ENCODE measurements around the gene CBR3. TPM values are rescaled to one million over a fixed set of nuclear protein-coding genes. Genes with fewer than 3 reads are reported as not detected.
A peak's percentile ranks its signal among the peaks of the same experiment; 100 is the strongest.
"Not testable (repeated sequence)": the region's sequence is repeated elsewhere in the genome, so short reads cannot be mapped to it uniquely, and the experiment has no call there.

The CBR3 gene
- total RNA-seq, 4 donors from 2014 or later, result 0.80 to 2.9 (median 1.8) TPM

DNA sequence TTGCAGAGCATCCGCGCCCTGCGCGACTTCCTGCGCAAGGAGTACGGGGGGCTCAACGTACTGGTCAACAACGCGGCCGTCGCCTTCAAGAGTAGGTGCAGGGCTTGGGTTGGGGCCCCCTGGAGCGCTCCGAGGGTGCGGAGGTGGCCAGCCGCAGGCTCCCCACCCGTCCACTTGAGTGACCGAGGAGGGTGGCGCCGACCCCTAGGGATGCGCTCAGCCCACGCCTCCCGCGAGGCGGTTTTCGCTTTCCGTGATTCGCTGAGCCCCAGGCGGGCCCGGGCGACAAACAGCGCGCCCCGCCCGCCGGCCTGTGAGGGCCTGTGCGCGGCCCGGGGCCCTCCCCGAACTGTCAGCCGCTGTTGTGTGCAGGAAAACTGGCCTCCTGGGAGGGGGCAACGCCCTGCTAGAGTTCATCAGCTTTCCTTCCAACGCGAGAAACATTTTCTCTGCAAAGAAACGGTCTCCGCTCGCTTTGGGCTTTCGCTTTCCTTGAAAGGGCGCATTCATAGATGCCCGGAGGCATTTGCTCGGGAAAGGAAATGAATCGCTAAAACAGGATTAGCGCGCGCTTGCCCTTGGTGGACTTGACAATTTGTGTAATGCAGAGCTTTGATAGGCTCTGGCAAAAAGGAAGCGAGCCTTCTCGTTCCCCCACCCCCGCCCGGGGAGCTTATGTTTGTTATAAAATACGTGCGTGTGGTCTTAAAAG lies 668 bp downstream of the CBR3 start:
- intact Hi-C loops (cut with DNase I; ENCODE audit: low total_unique reads), result no loop called here
- H3K27me3 ChIP-seq, result peaks cover 20 to 43% (median 28%) of the 10 kb centered on the region in 3 donors
- DNase-seq (peak in 1 of 2 donors; percentile 66), ATAC-seq (peak; percentile 65 to 74)
- H3K9me3 ChIP-seq, result no peaks in the 10 kb centered on the region
- H3K27ac ChIP-seq, result peak overlapping the region; percentile 70 to 84 (median 74)
- peak overlapping the region; percentile 65 to 79 (median 68) for H3K4me3 ChIP-seq
- no peaks in the 10 kb centered on the region for H3K36me3 ChIP-seq
- in situ Hi-C loops (cut with MboI; ENCODE audit: low sequenced_read_pairs in 4 of 4), result loop anchor here in 1 of 4 donors (5.0 kb wide), 1 partner anchor 77 kb away; no protein-coding TSS in a partner anchor
- H3K4me1 ChIP-seq, result peaks cover 8 to 21% of the 10 kb centered on the region in 2 donors
- TF ChIP-seq, protein P1, sequence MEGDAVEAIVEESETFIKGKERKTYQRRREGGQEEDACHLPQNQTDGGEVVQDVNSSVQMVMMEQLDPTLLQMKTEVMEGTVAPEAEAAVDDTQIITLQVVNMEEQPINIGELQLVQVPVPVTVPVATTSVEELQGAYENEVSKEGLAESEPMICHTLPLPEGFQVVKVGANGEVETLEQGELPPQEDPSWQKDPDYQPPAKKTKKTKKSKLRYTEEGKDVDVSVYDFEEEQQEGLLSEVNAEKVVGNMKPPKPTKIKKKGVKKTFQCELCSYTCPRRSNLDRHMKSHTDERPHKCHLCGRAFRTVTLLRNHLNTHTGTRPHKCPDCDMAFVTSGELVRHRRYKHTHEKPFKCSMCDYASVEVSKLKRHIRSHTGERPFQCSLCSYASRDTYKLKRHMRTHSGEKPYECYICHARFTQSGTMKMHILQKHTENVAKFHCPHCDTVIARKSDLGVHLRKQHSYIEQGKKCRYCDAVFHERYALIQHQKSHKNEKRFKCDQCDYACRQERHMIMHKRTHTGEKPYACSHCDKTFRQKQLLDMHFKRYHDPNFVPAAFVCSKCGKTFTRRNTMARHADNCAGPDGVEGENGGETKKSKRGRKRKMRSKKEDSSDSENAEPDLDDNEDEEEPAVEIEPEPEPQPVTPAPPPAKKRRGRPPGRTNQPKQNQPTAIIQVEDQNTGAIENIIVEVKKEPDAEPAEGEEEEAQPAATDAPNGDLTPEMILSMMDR (IDR thresholded peaks at IDR 0.05 in 4 of 5, conservative IDR thresholded peaks at IDR 0.05 in 1 of 5), result no peak
- TF ChIP-seq POLR2A (IDR thresholded peaks at IDR 0.05), result peak; percentile 26 to 40

DNA sequence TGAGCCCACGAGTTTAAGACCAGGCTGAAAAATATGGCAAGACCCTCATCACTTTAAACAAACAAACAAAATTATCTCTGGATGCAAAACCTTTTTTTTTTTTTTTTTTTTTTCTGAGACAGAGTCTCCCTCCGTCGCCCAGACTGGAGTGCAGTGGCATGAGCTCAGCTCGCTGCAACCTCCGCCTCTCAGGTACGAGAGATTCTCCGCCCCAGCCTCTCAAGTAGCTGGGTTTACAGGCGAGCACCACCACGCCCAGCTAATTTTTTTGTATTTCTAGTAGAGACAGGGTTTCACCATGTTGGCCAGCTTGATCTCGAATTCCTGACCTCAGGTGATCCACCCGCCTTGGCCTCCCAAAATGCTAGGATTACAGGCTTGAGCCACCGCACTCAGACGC lies 4.9 kb downstream of the CBR3 start:
- DNase-seq; H3K36me3 ChIP-seq; H3K4me3 ChIP-seq; H3K27ac ChIP-seq; ATAC-seq; intact Hi-C loops (cut with DNase I; ENCODE audit: low total_unique reads); H3K9me3 ChIP-seq: not testable (repeated sequence)
- Histone ChIP-seq H3K4me1 (peaks cover under 1 to 14% of the 10 kb centered on the region in 2 donors), H3K27me3 (peaks cover under 1 to 14% (median 7%) of the 10 kb centered on the region in 3 donors)
- in situ Hi-C loops (cut with MboI; ENCODE audit: low sequenced_read_pairs in 4 of 4), result loop anchor here (5.0 to 10.0 kb wide), 3 partner anchors 73 to 195 kb away; partner anchors contain the start of gene MORC3 (in 2 of the 4)

DNA sequence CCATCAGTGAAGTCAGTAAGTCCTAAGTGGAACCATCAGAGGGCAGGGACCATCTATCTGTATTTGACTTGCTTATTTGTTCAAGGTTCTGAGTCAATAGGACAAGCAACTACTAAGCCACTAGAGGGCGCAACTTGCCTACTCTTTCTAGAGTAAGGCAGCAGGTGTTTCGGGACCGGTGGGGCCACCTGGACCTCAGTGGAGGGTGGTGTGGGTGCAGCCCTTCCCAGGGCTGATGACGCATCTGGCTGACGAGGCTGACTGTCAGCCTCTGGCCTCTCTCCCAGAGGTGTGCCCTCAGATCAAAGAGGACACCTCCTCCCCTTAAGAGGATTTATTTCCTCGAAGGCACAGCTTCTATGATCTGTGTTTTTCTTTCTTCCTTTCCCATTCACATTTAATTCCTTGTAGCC lies 6.6 kb downstream of the CBR3 start:
- peak; percentile 77 to 85 for DNase-seq
- intact Hi-C loops (cut with DNase I; ENCODE audit: low total_unique reads), result loop anchor here (1.0 kb wide), 3 partner anchors 47 to 190 kb away; no protein-coding TSS in a partner anchor
- Histone ChIP-seq H3K4me1 (peaks cover 0 to under 1% of the 10 kb centered on the region in 2 donors), H3K36me3 (no peaks in the 10 kb centered on the region), H3K4me3 (no peak overlapping the region), H3K27me3 (no peaks in the 10 kb centered on the region), H3K27ac (no peak overlapping the region), H3K9me3 (no peaks in the 10 kb centered on the region)
- in situ Hi-C loops (cut with MboI; ENCODE audit: low sequenced_read_pairs in 4 of 4), result loop anchor here in 3 of 4 donors (5.0 to 10.0 kb wide), 3 partner anchors 71 to 193 kb away; partner anchors contain the start of gene MORC3 (in 2 of the 3)
- TF ChIP-seq POLR2A (IDR thresholded peaks at IDR 0.05), result no peak
- TF ChIP-seq, protein P1 (IDR thresholded peaks at IDR 0.05 in 4 of 5, conservative IDR thresholded peaks at IDR 0.05 in 1 of 5), result peak; percentile 79 to 87 (median 85)
- peak; percentile 94 to 98 for ATAC-seq

DNA sequence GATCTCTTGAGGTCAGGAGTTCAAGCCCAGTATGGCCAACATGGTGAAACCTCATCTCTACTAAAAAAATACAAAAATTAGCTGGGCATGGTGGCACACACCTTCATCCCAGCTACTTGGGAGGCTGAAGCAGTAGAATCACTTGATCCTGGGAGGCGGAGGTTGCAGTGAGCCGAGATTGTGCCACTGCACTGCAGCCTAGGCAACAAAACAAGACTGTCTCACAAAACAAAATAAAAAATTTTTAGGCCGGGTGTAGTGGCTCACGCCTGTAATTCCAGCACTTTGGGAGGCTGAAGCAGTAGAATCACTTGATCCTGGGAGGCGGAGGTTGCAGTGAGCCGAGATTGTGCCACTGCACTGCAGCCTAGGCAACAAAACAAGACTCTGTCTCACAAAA lies 9.4 kb downstream of the CBR3 start:
- H3K4me1 ChIP-seq; H3K27ac ChIP-seq; H3K4me3 ChIP-seq; H3K27me3 ChIP-seq; intact Hi-C loops (cut with DNase I; ENCODE audit: low total_unique reads); H3K36me3 ChIP-seq; H3K9me3 ChIP-seq; ATAC-seq; DNase-seq: not testable (repeated sequence)
- in situ Hi-C loops (cut with MboI; ENCODE audit: low sequenced_read_pairs in 4 of 4), result loop anchor here in 3 of 4 donors (5.0 to 10.0 kb wide), 3 partner anchors 68 to 191 kb away; partner anchors contain the start of gene MORC3 (in 2 of the 3)

DNA sequence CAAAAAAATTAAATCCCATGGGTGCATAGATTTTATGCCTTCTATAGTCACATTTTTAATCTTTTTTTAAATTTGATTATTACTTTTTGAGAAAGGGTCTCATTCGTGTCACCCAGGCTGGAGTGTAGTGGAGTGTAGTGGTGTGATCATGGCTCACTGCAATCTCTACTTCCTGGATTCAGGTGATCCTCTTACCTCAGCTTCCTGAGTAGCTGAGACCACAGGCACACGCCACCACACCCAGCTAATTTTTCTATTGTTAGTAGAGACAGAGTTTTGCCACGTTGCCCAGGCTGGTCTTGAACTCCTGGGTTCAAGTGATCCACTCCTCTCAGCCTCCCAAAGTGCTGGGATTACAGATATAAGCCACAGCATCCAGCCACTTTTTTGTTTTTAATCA lies 10.4 kb downstream of the CBR3 start:
- in situ Hi-C loops (cut with MboI; ENCODE audit: low sequenced_read_pairs in 4 of 4) (loop anchor here in 3 of 4 donors (10.0 kb wide), 2 partner anchors 180 to 190 kb away; partner anchors contain the start of gene MORC3 (in 2 of the 3)), intact Hi-C loops (cut with DNase I; ENCODE audit: low total_unique reads) (no loop called here)
- DNase-seq, result no peak
- Histone ChIP-seq H3K27me3 (no peaks in the 10 kb centered on the region), H3K27ac (no peak overlapping the region), H3K36me3 (no peaks in the 10 kb centered on the region), H3K4me1 (peaks cover 3 to 7% of the 10 kb centered on the region in 2 donors), H3K4me3 (no peak overlapping the region), H3K9me3 (no peaks in the 10 kb centered on the region)
- ATAC-seq, result no peak
- TF ChIP-seq, protein P1 (IDR thresholded peaks at IDR 0.05 in 4 of 5, conservative IDR thresholded peaks at IDR 0.05 in 1 of 5), result no peak
- TF ChIP-seq POLR2A (IDR thresholded peaks at IDR 0.05), result no peak
